IMR-90 (cell line): ENCODE measurements around the gene SDK1. TPM values are rescaled to one million over a fixed set of nuclear protein-coding genes. Genes with fewer than 3 reads are reported as not detected.

Experiments used
- ATAC-seq: fragments of 200-7000 bp; cut with Tn5 transposase; 2 replicates; pipeline ENCODE4 v1.9.1; 2020; ENCODE audit warnings: low read depth, mild to moderate bottlenecking, moderate library complexity
- BruUV-seq: library from RNA; stranded (reverse); fragments of 400-500 nt; replicated peaks from 2 replicates; lab custom pipeline; 2021; lab: Mats Ljungman, UMichigan
- CTCF ChIA-PET: fragments of 300-600 bp; formaldehyde crosslinking; extraction: SDS; loops from one replicate; lab custom pipeline; 2021; ENCODE audit warnings: antibody characterized with exemption; lab: Yijun Ruan, JAX
- POLR2A ChIA-PET: fragments of 300-600 bp; sonication (Branson Sonifier 250); formaldehyde crosslinking; loops from one replicate; lab custom pipeline; 2022; ENCODE audit warnings: antibody characterized with exemption; ENCODE audit not compliant: unreplicated experiment; lab: Charles Lee
- DNase-seq: peaks from one replicate; pipeline ENCODE4 v3.0.0; 2013
- H2AFZ ChIP-seq: replicated peaks from 2 replicates; pipeline ENCODE3; 2013; ENCODE audit warnings: low read length, mild to moderate bottlenecking; ENCODE audit not compliant: poor library complexity
- H2AK5ac ChIP-seq: 2 replicates; pipeline ENCODE4 v1.6.1; 2013; ENCODE audit warnings: low read depth, low read length, inconsistent platforms
- H2AK9ac ChIP-seq: replicated peaks from 2 replicates; pipeline ENCODE3; 2013; ENCODE audit warnings: mild to moderate bottlenecking, low read depth, low read length, moderate library complexity; ENCODE audit not compliant: poor library complexity
- H2BK120ac ChIP-seq: 2 replicates; pipeline ENCODE4 v1.6.1; 2013; ENCODE audit warnings: low read depth, low read length, inconsistent platforms
- H2BK15ac ChIP-seq: 3 replicates; pipeline ENCODE4 v1.6.1; 2013; ENCODE audit warnings: low read depth, low read length, inconsistent platforms
- H2BK20ac ChIP-seq: 2 replicates; pipeline ENCODE4 v1.6.1; 2013; ENCODE audit warnings: low read depth, mild to moderate bottlenecking, inconsistent platforms, low read length, moderate library complexity
- H2BK5ac ChIP-seq: 2 replicates; pipeline ENCODE4 v1.6.1; 2013; ENCODE audit warnings: mild to moderate bottlenecking, low read depth, low read length, inconsistent platforms; ENCODE audit not compliant: poor library complexity, severe bottlenecking
- H3K14ac ChIP-seq: replicated peaks from 2 replicates; pipeline ENCODE4 v1.6.1; 2013; ENCODE audit warnings: low read depth, low read length, inconsistent platforms
- H3K18ac ChIP-seq: 2 replicates; pipeline ENCODE4 v1.6.1; 2013; ENCODE audit warnings: low read depth, low read length, control low read depth
- H3K23ac ChIP-seq: 2 replicates; pipeline ENCODE4 v1.6.1; 2013; ENCODE audit warnings: low read depth, low read length, inconsistent platforms
- H3K27ac ChIP-seq: 2 replicates; pipeline ENCODE4 v1.5.1; 2013; ENCODE audit warnings: mild to moderate bottlenecking, control low read depth, low read length; ENCODE audit not compliant: insufficient read depth
- H3K27me3 ChIP-seq: 2 replicates; pipeline ENCODE4 v1.6.1; 2013; ENCODE audit warnings: low read length; ENCODE audit not compliant: control insufficient read depth, insufficient read depth
- H3K36me3 ChIP-seq: 2 replicates; pipeline ENCODE4 v1.6.1; 2013; ENCODE audit warnings: low read length, mixed read lengths; ENCODE audit not compliant: control insufficient read depth, insufficient read depth
- H3K4ac ChIP-seq: 2 replicates; pipeline ENCODE4 v1.6.1; 2013; ENCODE audit warnings: low read depth, low read length, inconsistent platforms
- H3K4me1 ChIP-seq: 2 replicates; pipeline ENCODE4 v1.6.1; 2013; ENCODE audit warnings: low read length, mixed read lengths; ENCODE audit not compliant: control insufficient read depth, insufficient read depth
- H3K4me2 ChIP-seq: 2 replicates; pipeline ENCODE4 v1.6.1; 2013; ENCODE audit warnings: low read depth, mild to moderate bottlenecking, control low read depth, low read length, moderate library complexity
- H3K4me3 ChIP-seq: 2 replicates; pipeline ENCODE4 v1.5.1; 2013; ENCODE audit warnings: low read depth, mild to moderate bottlenecking, control low read depth, low read length, moderate library complexity; ENCODE audit not compliant: insufficient read depth
- H3K56ac ChIP-seq: 2 replicates; pipeline ENCODE4 v1.6.1; 2013; ENCODE audit warnings: low read length, inconsistent platforms; ENCODE audit not compliant: insufficient read depth; ENCODE audit errors: extremely low read depth
- H3K79me1 ChIP-seq, 2 experiments: 2 replicates each; pipeline ENCODE4 v1.6.1; 2013; ENCODE audit warnings: low read length in 2 of 2, inconsistent platforms in 1 of 2, low read depth in 1 of 2
- H3K9ac ChIP-seq: 2 replicates; pipeline ENCODE4 v1.6.1; 2013; ENCODE audit warnings: low read depth, low read length, control low read depth
- H3K9me1 ChIP-seq: 2 replicates; pipeline ENCODE4 v1.6.1; 2013; ENCODE audit warnings: low read length, inconsistent platforms; ENCODE audit not compliant: insufficient read depth
- H3K9me3 ChIP-seq: 2 replicates; pipeline ENCODE4 v1.6.1; 2013; ENCODE audit warnings: low read length; ENCODE audit not compliant: control insufficient read depth, insufficient read depth
- H4K20me1 ChIP-seq: 2 replicates; pipeline ENCODE4 v1.6.1; 2013; ENCODE audit warnings: low read length, inconsistent platforms; ENCODE audit not compliant: insufficient read depth
- H4K5ac ChIP-seq: 2 replicates; pipeline ENCODE4 v1.6.1; 2013; ENCODE audit warnings: mild to moderate bottlenecking, low read depth, low read length, control low read depth
- H4K8ac ChIP-seq, 2 experiments: 2 replicates each; pipeline ENCODE4 v1.6.1; 2013; ENCODE audit warnings: low read depth in 2 of 2, low read length in 2 of 2, control low read depth in 1 of 2, inconsistent platforms in 1 of 2
- H4K91ac ChIP-seq: 2 replicates; pipeline ENCODE4 v1.6.1; 2013; ENCODE audit warnings: low read depth, low read length, inconsistent platforms; ENCODE audit not compliant: insufficient read depth
- BHLHE40 ChIP-seq: fragments of 150-350 bp; IDR thresholded peaks from 2 replicates; pipeline ENCODE4 v1.6.1; 2016; ENCODE audit warnings: mild to moderate bottlenecking, low read depth, low read length
- CEBPB ChIP-seq: IDR thresholded peaks from 2 replicates; pipeline ENCODE4 v1.6.1; 2012; ENCODE audit warnings: low read depth, low read length, improper control_type of control experiment
- CHD1 ChIP-seq: IDR thresholded peaks from 2 replicates; pipeline ENCODE4 v1.6.1; 2012; ENCODE audit warnings: low read depth, low read length, improper control_type of control experiment
- CTCF ChIP-seq: conservative IDR thresholded peaks from 2 replicates; pipeline ENCODE4 v1.5.1; 2012; ENCODE audit warnings: mild to moderate bottlenecking, low read depth, low read length, improper control_type of control experiment
- ELK1 ChIP-seq: fragments of 150-350 bp; IDR thresholded peaks from 2 replicates; pipeline ENCODE4 v1.6.1; 2016; ENCODE audit warnings: low read depth, mild to moderate bottlenecking, low read length, moderate library complexity, borderline replicate concordance
- FOS ChIP-seq: fragments of 150-350 bp; IDR thresholded peaks from 2 replicates; pipeline ENCODE4 v1.6.1; 2016; ENCODE audit warnings: low read depth, low read length
- MAFK ChIP-seq: IDR thresholded peaks from 2 replicates; pipeline ENCODE4 v1.6.1; 2012; ENCODE audit warnings: low read depth, low read length, improper control_type of control experiment
- MAZ ChIP-seq: IDR thresholded peaks from 2 replicates; pipeline ENCODE4 v1.6.1; 2012; ENCODE audit warnings: low read depth, mild to moderate bottlenecking, low read length, improper control_type of control experiment, moderate library complexity, borderline replicate concordance
- MXI1 ChIP-seq: IDR thresholded peaks from 2 replicates; pipeline ENCODE4 v1.6.1; 2012; ENCODE audit warnings: low read depth, mild to moderate bottlenecking, low read length, moderate library complexity, borderline replicate concordance
- NFE2L2 ChIP-seq: fragments of 150-350 bp; IDR thresholded peaks from 2 replicates; pipeline ENCODE4 v1.6.1; 2016; ENCODE audit warnings: low read depth, mild to moderate bottlenecking, low read length
- POLR2A ChIP-seq: IDR thresholded peaks from 2 replicates; pipeline ENCODE4 v1.6.1; 2012; ENCODE audit warnings: mild to moderate bottlenecking, low read depth, low read length
- RAD21 ChIP-seq: IDR thresholded peaks from 2 replicates; pipeline ENCODE4 v1.6.1; 2012; ENCODE audit warnings: low read length, improper control_type of control experiment
- RCOR1 ChIP-seq: IDR thresholded peaks from 2 replicates; pipeline ENCODE4 v1.6.1; 2012; ENCODE audit warnings: mild to moderate bottlenecking, low read length, improper control_type of control experiment; ENCODE audit not compliant: insufficient replicate concordance
- RFX5 ChIP-seq: IDR thresholded peaks from 2 replicates; pipeline ENCODE4 v1.8.0; 2012; ENCODE audit warnings: low read depth, mild to moderate bottlenecking, low read length, moderate library complexity
- SMC3 ChIP-seq: fragments of 150-350 bp; IDR thresholded peaks from 2 replicates; pipeline ENCODE4 v1.6.1; 2016; ENCODE audit warnings: low read depth, mild to moderate bottlenecking, antibody characterized with exemption, low read length, moderate library complexity
- USF2 ChIP-seq: fragments of 150-350 bp; IDR thresholded peaks from 2 replicates; pipeline ENCODE4 v1.6.1; 2017; ENCODE audit warnings: mild to moderate bottlenecking, antibody characterized with exemption, low read length, low read depth
- WGBS, 2 experiments: methylation state at CpG; one replicate each; pipeline versions ENCODE4 v1.1.5 to v1.1.7; 2013; ENCODE audit warnings: missing lambda C conversion rate in 2 of 2; ENCODE audit not compliant: insufficient read length in 1 of 2; ENCODE audit errors: extremely low coverage in 2 of 2; 5-methylcytosine and 5-hydroxymethylcytosine counted together
- dilution Hi-C: fragments of 300-500 bp; cut with HindIII; formaldehyde crosslinking; loops from one replicate; pipeline ENCODE4 v1.14.3; 2018; ENCODE audit warnings: low sequenced_read_pairs; ENCODE audit not compliant: unreplicated experiment
- in situ Hi-C: fragments of 300-500 bp; cut with MboI; formaldehyde crosslinking; loops from 3 replicates; pipeline ENCODE4 v1.14.3; 2019; ENCODE audit warnings: low sequenced_read_pairs, inconsistent platforms, mixed read lengths
- intact Hi-C: fragments of 100-400 bp; cut with micrococcal nuclease; formaldehyde crosslinking; loops from 2 replicates; pipeline ENCODE4 v1.10.0; 2022
- polyA plus RNA-seq, 3 experiments: library from polyadenylated mRNA; depleted of rRNA; stranded (reverse); fragments of >200 nt; gene quantifications; 2 replicates each; pipeline ENCODE4 v1.2.3, GENCODE V29; 2012; ENCODE audit warnings: low replicate concordance in 1 of 3
- total RNA-seq: library from RNA; depleted of rRNA; stranded (reverse); fragments of >200 nt; gene quantifications from 2 replicates; pipeline ENCODE4 v1.2.3, GENCODE V29; 2012

The SDK1 gene
- total and polyA plus RNA-seq, 2 of the 4 experiments (the other 2 are of a cell fraction), result 1.5 to 1.6 TPM

- no peak overlapping the region for H3K56ac ChIP-seq
- no TSS peak for BruUV-seq
- no peak for TF ChIP-seq FOS
- no peak for TF ChIP-seq BHLHE40
- no peak for TF ChIP-seq CHD1
- no peak for TF ChIP-seq NFE2L2
- no peak for TF ChIP-seq MXI1
- TF ChIP-seq POLR2A, result no peak
- TF ChIP-seq USF2, result no peak
- no peak for TF ChIP-seq MAFK
- no peak for TF ChIP-seq CTCF
- TF ChIP-seq SMC3, result no peak
- TF ChIP-seq CEBPB, result no peak
- TF ChIP-seq RCOR1, result no peak
- no peak for TF ChIP-seq MAZ
- no peak for TF ChIP-seq RAD21
- TF ChIP-seq RFX5, result no peak
- TF ChIP-seq ELK1, result no peak
- no peak overlapping the region for H4K8ac ChIP-seq
- H4K5ac ChIP-seq, result no peak overlapping the region
- H3K4me1 ChIP-seq, result no peaks in the 10 kb centered on the region
- no peak overlapping the region for H3K4ac ChIP-seq
- CTCF ChIA-PET, result no interaction called here
- H3K27me3 ChIP-seq, result no peaks in the 10 kb centered on the region
- DNase-seq (no peak), ATAC-seq (no peak)
- H2BK5ac ChIP-seq, result no peak overlapping the region
- POLR2A ChIA-PET, result no interaction called here
- H3K18ac ChIP-seq, result no peak overlapping the region
- no peak overlapping the region for H3K4me3 ChIP-seq
- peaks cover 4% of the 10 kb centered on the region; the same call in 1 of the 2 replicates for H3K9me3 ChIP-seq
- H3K36me3 ChIP-seq, result no peaks in the 10 kb centered on the region
- H3K4me2 ChIP-seq, result no peak overlapping the region
- no peak overlapping the region for H2AK9ac ChIP-seq
- 79% methylated on average over 2 of the region's 4 CpGs; no CpG with 5 or more reads in 1 of the 2 experiments for WGBS, 2 experiments
- H2BK20ac ChIP-seq, result no peak overlapping the region
- H3K23ac ChIP-seq, result no peak overlapping the region
- no peak overlapping the region for H2AK5ac ChIP-seq
- no peaks in the 10 kb centered on the region for H3K79me1 ChIP-seq
- dilution Hi-C loops (no loop called here), in situ Hi-C loops (no loop called here), intact Hi-C loops (no loop called here)
- H3K14ac ChIP-seq, result no peak overlapping the region
- H3K9me1 ChIP-seq, result no peaks in the 10 kb centered on the region
- H2BK15ac ChIP-seq, result no peak overlapping the region
- H4K91ac ChIP-seq, result no peak overlapping the region
- H3K9ac ChIP-seq, result no peak overlapping the region
- H3K27ac ChIP-seq, result no peak overlapping the region
- no peak overlapping the region for H2BK120ac ChIP-seq
- no peak overlapping the region for H2AFZ ChIP-seq
- no peaks in the 10 kb centered on the region for H4K20me1 ChIP-seq
Measured at GRCh38 chr7:3585826-3586225, 284.8 kb downstream of the SDK1 start.
